Upper lobe of right lung (tissue), 1 donor: ENCODE results near the gene LAMA5. TPM values are rescaled to one million over a fixed set of nuclear protein-coding genes. Genes with fewer than 3 reads are reported as not detected.
A peak's percentile ranks its signal among the peaks of the same experiment; 100 is the strongest.

Experiments
- ATAC-seq: fragments of 200-7000 bp; cut with Tn5 transposase; one replicate; pipeline ENCODE4 v1.9.1; 2020; ENCODE audit warnings: mild to moderate bottlenecking, moderate library complexity
- DNase-seq: peaks from one replicate; pipeline ENCODE4 v3.0.0-alpha.2; 2020
- H3K27ac ChIP-seq: fragments of 200-600 bp; one replicate; pipeline ENCODE4 v1.8.0; 2022
- H3K27me3 ChIP-seq: fragments of 200-600 bp; one replicate; pipeline ENCODE4 v1.8.0; 2022; ENCODE audit warnings: mild to moderate bottlenecking
- H3K36me3 ChIP-seq: fragments of 200-600 bp; one replicate; pipeline ENCODE4 v1.8.0; 2022
- H3K4me1 ChIP-seq: fragments of 200-600 bp; one replicate; pipeline ENCODE4 v1.8.0; 2022
- H3K4me3 ChIP-seq: fragments of 200-600 bp; one replicate; pipeline ENCODE4 v1.8.0; 2022; ENCODE audit warnings: mild to moderate bottlenecking
- H3K9me3 ChIP-seq: fragments of 200-600 bp; one replicate; pipeline ENCODE4 v1.8.0; 2022
- CTCF ChIP-seq: fragments of 200-600 bp; IDR thresholded peaks from one replicate; pipeline ENCODE4 v1.8.0; 2022; ENCODE audit warnings: antibody characterized with exemption
- intact Hi-C: fragments of 100-400 bp; cut with DNase I; formaldehyde crosslinking; loops from one replicate; pipeline ENCODE4 v1.11.0; 2022
- total RNA-seq: library from RNA; stranded (reverse); fragmentation: NEBNext Ultra II Directional; extraction: Animal tissue kit (Norgen Biotek cat#: 25700); gene quantifications from one replicate; pipeline ENCODE4 v1.2.1, GENCODE V29; 2021
- donor health status: DM: no; HTN: yes; CAD: no; lungs with severe emphysema.

The LAMA5 gene
- total RNA-seq, 1 donor from 2014 or later: 279 TPM

- intact Hi-C loops: no loop called here
- no peak overlapping the region for H3K4me3 ChIP-seq
- H3K36me3 ChIP-seq: peaks cover 11% of the 10 kb centered on the region
- H3K4me1 ChIP-seq: peaks cover 42% of the 10 kb centered on the region
- no peak for DNase-seq
- TF ChIP-seq CTCF: peak; percentile 13
- no peaks in the 10 kb centered on the region for H3K9me3 ChIP-seq
- no peaks in the 10 kb centered on the region for H3K27me3 ChIP-seq
- ATAC-seq: no peak
- peak overlapping the region; percentile 11 for H3K27ac ChIP-seq
These were observed 14.5 kb downstream of the LAMA5 start for GRCh38 chr20:62352402-62353288.

GRCh38 chr20:62351469-62352401, 15.4 kb downstream of the LAMA5 start:
- intact Hi-C loops: no loop called here
- Histone ChIP-seq H3K4me3 (no peak overlapping the region), H3K9me3 (no peaks in the 10 kb centered on the region), H3K27me3 (no peaks in the 10 kb centered on the region), H3K36me3 (peaks cover 11% of the 10 kb centered on the region), H3K4me1 (peaks cover 33% of the 10 kb centered on the region), H3K27ac (peak overlapping the region; percentile 11)
- no peak for TF ChIP-seq CTCF
- ATAC-seq (no peak), DNase-seq (no peak)

GRCh38 chr20:62350629-62351422, 16.3 kb downstream of the LAMA5 start:
- no peak for TF ChIP-seq CTCF
- peaks cover 14% of the 10 kb centered on the region for H3K36me3 ChIP-seq
- peaks cover 24% of the 10 kb centered on the region for H3K4me1 ChIP-seq
- intact Hi-C loops: no loop called here
- DNase-seq (no peak), ATAC-seq (peak; percentile 13)
- H3K4me3 ChIP-seq: no peak overlapping the region
- H3K9me3 ChIP-seq: no peaks in the 10 kb centered on the region
- peak overlapping the region; percentile 68 for H3K27ac ChIP-seq
- H3K27me3 ChIP-seq: no peaks in the 10 kb centered on the region

GRCh38 chr20:62350098-62350628, 16.9 kb downstream of the LAMA5 start:
- Histone ChIP-seq H3K36me3 (peaks cover 16% of the 10 kb centered on the region), H3K27me3 (no peaks in the 10 kb centered on the region), H3K9me3 (no peaks in the 10 kb centered on the region), H3K27ac (peak overlapping the region; percentile 68), H3K4me3 (no peak overlapping the region), H3K4me1 (peaks cover 17% of the 10 kb centered on the region)
- ATAC-seq: peak; percentile 72
- intact Hi-C loops: no loop called here
- DNase-seq: peak; percentile 84
- TF ChIP-seq CTCF: no peak

GRCh38 chr20:62349556-62350097, 17.5 kb downstream of the LAMA5 start:
- peak overlapping the region; percentile 68 for H3K27ac ChIP-seq

More at GRCh38 chr20:62349556-62350097, 17.5 kb downstream of the LAMA5 start:
- Histone ChIP-seq H3K4me1 (peaks cover 12% of the 10 kb centered on the region), H3K27me3 (no peaks in the 10 kb centered on the region), H3K4me3 (no peak overlapping the region), H3K36me3 (peaks cover 20% of the 10 kb centered on the region), H3K9me3 (no peaks in the 10 kb centered on the region)
- no peak for DNase-seq
- intact Hi-C loops: no loop called here
- ATAC-seq: no peak
- TF ChIP-seq CTCF: no peak
